RWPE1 (cell line): ENCODE measurements around the gene UBE2E2.

ENCODE experiments used
- CTCF ChIA-PET: fragments of 350-600 bp; sonication (Branson Sonifier 250); formaldehyde crosslinking; extraction: SDS; loops from one replicate; lab custom pipeline; 2021; lab: Yijun Ruan, JAX
- POLR2A ChIA-PET: fragments of 400-600 bp; formaldehyde crosslinking; extraction: SDS; loops from one replicate; lab custom pipeline; 2020; ENCODE audit warnings: antibody characterized with exemption; ENCODE audit not compliant: low non-redundant PET; lab: Yijun Ruan, JAX
- DNase-seq: peaks from one replicate; pipeline ENCODE4 v3.0.0; 2012; ENCODE audit warnings: low spot score
- H3K27ac ChIP-seq: fragments of 450-650 bp; 2 replicates; pipeline ENCODE4 v1.5.1; 2017
- TF ChIP-seq, protein P1 (sequence below): fragments of 450-650 bp; conservative IDR thresholded peaks from 2 replicates; pipeline ENCODE4 v1.5.1; 2017; ENCODE audit warnings: low read depth, mild to moderate bottlenecking

The UBE2E2 gene

DNA sequence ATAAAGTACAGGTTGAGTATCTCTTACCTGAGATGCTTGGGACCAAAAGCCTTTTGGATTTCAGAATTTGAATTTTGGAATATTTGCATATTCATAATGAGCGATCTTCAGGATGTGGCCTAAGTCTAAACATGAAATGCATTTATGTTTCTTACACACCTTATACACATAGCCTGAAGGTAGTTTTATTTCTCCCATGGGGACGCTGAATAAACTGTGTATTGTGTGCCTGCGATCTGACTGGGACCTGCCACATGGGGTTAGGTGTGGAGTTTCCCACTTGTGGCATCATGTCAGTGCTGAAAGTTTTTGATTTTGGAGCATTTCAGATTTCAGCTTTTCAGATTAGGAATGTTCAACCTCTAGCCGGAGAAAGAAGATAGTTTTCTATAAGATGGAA lies 35.5 kb downstream of the UBE2E2 start:
- TF ChIP-seq, protein P1, sequence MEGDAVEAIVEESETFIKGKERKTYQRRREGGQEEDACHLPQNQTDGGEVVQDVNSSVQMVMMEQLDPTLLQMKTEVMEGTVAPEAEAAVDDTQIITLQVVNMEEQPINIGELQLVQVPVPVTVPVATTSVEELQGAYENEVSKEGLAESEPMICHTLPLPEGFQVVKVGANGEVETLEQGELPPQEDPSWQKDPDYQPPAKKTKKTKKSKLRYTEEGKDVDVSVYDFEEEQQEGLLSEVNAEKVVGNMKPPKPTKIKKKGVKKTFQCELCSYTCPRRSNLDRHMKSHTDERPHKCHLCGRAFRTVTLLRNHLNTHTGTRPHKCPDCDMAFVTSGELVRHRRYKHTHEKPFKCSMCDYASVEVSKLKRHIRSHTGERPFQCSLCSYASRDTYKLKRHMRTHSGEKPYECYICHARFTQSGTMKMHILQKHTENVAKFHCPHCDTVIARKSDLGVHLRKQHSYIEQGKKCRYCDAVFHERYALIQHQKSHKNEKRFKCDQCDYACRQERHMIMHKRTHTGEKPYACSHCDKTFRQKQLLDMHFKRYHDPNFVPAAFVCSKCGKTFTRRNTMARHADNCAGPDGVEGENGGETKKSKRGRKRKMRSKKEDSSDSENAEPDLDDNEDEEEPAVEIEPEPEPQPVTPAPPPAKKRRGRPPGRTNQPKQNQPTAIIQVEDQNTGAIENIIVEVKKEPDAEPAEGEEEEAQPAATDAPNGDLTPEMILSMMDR: no peak
- H3K27ac ChIP-seq: no peak overlapping the region
- ChIA-PET CTCF (no interaction called here), POLR2A (no interaction called here)
- DNase-seq: no peak

DNA sequence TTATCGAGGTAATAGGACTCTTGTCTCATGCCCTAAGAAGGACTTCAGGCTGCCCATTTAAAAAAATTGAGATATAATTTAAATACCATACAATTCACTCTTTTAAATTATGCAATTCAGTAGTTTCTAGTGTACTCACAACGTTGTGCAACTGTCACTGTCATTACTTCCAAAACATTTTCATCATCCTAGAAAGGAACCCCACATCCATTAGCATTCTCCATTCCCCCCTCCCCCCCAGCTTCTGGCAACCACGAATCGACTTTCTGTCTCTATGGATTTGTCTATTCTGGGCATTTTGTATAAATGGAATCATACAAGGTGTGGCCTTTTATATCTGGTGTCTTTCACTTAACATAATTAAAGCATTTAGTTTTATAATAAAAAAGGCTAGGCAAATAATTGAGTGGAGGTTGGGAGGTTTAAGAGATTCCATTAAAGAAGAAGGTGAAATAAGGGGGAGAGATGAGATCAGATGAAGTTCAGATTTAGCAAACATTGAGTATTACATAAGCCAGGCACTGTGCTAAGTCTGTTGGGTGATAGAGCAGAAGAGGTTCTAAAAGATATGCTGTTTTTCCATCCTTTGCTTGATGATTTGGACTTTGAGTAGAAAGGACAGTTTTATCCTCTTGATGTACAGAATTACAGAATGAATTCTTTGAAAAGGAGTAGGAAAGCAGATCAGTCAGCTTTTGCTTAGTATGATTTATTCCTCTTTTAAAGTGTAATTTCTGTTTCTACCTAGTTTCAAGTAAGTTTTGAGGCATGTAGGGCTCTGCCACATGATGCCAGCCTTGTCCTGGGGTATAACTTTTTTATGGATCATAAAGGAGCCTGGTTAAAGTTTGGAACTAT lies 36.3 kb downstream of the UBE2E2 start:
- TF ChIP-seq, protein P1: no peak
- DNase-seq: no peak
- no peak overlapping the region for H3K27ac ChIP-seq
- CTCF ChIA-PET: no interaction called here
- POLR2A ChIA-PET: no interaction called here

DNA sequence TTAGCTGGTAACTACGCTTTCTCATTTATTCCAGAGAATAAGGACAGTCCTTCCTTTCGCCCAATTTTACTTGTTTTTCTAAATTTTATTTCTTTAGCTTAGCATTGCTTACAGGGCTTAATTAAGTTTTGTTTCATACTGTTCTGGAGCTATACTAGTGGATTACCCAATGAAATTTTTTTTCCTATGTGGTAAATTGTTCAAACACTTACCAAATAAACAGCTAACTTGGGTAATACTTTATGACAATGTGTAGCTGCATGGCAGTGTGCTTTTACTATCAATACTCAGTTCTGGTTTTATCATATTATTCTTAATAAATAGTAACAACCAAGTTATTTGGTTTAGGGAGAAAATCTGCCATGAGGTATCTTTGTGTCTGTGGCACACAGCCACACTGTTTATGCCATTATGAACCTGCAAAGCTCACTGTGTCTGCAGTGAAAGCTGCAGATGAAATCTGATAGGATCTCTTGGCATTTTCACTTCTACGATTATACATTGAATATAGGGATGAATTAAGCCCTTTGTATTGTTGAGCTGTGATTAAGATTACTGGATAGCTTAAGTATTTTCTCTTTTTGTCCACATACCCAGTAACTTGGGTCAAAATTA lies 37.2 kb downstream of the UBE2E2 start:
- CTCF ChIA-PET: no interaction called here
- TF ChIP-seq, protein P1: no peak
- no peak overlapping the region for H3K27ac ChIP-seq
- POLR2A ChIA-PET: no interaction called here
- DNase-seq: no peak

DNA sequence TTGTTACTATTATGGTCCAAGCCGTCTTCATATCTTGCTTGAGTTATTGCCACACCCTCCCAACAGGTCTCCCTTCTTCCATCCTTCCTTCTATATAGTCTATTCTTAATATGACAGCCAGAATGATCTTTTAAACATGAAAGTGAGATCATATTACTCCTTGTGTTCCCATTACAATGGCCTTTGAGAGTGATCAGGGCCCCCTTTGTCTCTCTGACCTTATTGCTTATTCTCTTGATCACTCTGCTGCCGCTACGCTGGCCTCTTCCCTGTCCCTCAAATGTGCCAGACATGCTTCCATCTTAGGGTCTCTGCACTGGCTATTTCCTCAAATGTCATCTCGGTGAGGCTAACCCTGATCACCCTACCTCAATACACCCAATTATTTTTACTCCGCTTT lies 38.1 kb downstream of the UBE2E2 start:
- ChIA-PET CTCF (no interaction called here), POLR2A (no interaction called here)
- TF ChIP-seq, protein P1: no peak
- DNase-seq: no peak
- H3K27ac ChIP-seq: no peak overlapping the region

DNA sequence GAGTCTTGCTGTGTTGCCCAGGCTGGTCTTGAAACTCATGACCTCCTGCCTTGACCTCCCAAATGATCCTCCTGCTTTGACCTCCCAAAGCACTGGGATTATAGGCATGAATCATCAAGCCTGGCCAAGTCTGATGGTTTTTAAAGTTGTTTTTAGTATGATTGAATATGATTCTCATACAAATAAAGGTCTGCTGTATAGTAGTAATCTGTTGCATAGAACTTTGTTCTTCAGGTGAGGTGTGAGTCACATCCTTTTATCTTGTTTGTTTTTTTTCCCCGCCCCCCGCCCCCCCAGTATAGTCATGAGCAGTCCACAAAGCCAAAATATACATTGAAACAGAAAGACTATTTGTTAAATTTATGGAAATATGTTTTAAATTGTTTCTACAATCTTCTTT lies 39.0 kb downstream of the UBE2E2 start:
- ChIA-PET POLR2A (no interaction called here), CTCF (no interaction called here)
- H3K27ac ChIP-seq: no peak overlapping the region
- TF ChIP-seq, protein P1: no peak
- DNase-seq: peak; percentile 16

DNA sequence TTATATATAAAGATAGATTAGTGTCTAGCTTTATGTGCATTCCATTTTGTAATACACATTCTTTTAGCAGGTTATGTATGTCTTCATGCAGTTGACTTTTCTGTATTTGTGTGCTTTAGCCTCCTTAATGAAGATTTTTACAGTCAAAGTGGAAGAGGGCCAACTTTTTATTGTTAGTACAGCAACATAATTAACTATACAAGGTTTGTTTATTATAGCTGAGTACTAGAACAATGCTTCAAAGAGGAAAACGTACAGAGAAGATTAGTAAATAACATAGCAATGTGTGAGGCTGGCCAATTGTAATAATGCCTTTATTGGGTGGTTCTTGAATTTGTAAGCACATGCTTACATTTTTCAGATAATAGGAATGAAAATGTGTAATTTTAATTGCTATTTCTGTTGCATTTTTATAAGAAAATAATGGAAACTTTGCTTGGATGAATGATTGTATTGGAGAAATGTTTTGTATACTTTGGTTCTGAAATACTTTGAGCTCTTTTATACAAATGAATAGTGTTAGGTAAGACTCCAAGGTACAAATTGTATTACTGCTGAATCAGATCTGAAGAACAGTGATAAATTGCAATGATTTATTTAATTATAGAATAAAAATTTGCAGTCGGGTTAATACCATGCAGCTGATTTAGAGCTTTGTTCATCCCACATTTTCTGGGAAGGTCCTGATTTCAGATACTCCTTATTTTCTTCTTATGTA lies 41.4 kb downstream of the UBE2E2 start:
- TF ChIP-seq, protein P1: no peak
- DNase-seq: no peak
- POLR2A ChIA-PET: no interaction called here
- no peak overlapping the region for H3K27ac ChIP-seq
- CTCF ChIA-PET: no interaction called here
